Neutrophil (primary cell): ENCODE results near the gene PDE8A.

ENCODE experiments used
- H3K27ac ChIP-seq: fragments of 200-600 bp; sonication (generic); 2 replicates; pipeline ENCODE4 v1.5.1; 2016; ENCODE audit warnings: mild to moderate bottlenecking, moderate library complexity
- H3K27me3 ChIP-seq: fragments of 200-600 bp; sonication (generic); 2 replicates; pipeline ENCODE4 v1.6.0; 2016; ENCODE audit warnings: mild to moderate bottlenecking
- H3K36me3 ChIP-seq: fragments of 200-600 bp; sonication (generic); 2 replicates; pipeline ENCODE4 v1.5.1; 2017
- H3K4me1 ChIP-seq, 2 experiments: fragments of 200-600 bp in 1 of 2; sonication (generic) in 1 of 2; 1 replicate in 1 of 2; 2 replicates in 1 of 2; pipeline versions ENCODE4 v1.5.1 to v1.6.1; 2013 to 2016; ENCODE audit warnings: low read depth in 1 of 2, low read length in 1 of 2, mild to moderate bottlenecking in 1 of 2, moderate library complexity in 1 of 2; ENCODE audit not compliant: control insufficient read depth in 1 of 2, insufficient read depth in 1 of 2
- H3K4me3 ChIP-seq, 2 experiments: fragments of 200-600 bp in 1 of 2; sonication (generic) in 1 of 2; 1 replicate in 1 of 2; 2 replicates in 1 of 2; pipeline ENCODE4 v1.5.1; 2013 to 2016; ENCODE audit warnings: low read depth in 1 of 2, low read length in 1 of 2, mild to moderate bottlenecking in 1 of 2, moderate library complexity in 1 of 2
- H3K9me3 ChIP-seq: fragments of 200-600 bp; sonication (generic); 2 replicates; pipeline ENCODE4 v1.5.1; 2016
- TF ChIP-seq, protein P1 (sequence below): fragments of 200-600 bp; sonication (generic); IDR thresholded peaks from 2 replicates; pipeline ENCODE4 v1.5.1; 2016; ENCODE audit warnings: antibody characterized with exemption

PDE8A gene

DNA sequence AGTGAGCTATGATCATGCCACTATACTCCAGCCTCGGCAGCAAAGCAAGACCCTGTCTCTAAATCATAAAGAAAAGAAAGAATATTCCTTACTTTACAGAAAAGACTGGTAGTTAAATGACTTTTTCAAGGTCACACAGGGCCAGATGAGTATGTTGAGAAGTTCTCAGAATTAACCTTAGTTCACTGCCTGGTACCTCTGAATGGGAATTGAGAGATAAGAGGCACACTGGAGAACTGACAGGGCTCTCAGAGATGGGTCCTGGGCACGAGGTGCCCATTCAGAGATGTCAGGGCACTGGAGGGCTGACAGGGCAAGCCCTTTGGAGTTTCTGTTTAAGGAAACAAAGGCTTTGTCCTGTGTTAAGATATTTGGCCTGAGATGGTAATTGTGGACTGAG lies 157.7 kb downstream of the PDE8A start:
- Histone ChIP-seq H3K36me3 (peaks cover 35% of the 10 kb centered on the region), H3K27ac (no peak overlapping the region), H3K27me3 (no peaks in the 10 kb centered on the region), H3K4me3 (no peak overlapping the region), H3K9me3 (no peaks in the 10 kb centered on the region), H3K4me1 (no peaks in the 10 kb centered on the region)
- TF ChIP-seq, protein P1, sequence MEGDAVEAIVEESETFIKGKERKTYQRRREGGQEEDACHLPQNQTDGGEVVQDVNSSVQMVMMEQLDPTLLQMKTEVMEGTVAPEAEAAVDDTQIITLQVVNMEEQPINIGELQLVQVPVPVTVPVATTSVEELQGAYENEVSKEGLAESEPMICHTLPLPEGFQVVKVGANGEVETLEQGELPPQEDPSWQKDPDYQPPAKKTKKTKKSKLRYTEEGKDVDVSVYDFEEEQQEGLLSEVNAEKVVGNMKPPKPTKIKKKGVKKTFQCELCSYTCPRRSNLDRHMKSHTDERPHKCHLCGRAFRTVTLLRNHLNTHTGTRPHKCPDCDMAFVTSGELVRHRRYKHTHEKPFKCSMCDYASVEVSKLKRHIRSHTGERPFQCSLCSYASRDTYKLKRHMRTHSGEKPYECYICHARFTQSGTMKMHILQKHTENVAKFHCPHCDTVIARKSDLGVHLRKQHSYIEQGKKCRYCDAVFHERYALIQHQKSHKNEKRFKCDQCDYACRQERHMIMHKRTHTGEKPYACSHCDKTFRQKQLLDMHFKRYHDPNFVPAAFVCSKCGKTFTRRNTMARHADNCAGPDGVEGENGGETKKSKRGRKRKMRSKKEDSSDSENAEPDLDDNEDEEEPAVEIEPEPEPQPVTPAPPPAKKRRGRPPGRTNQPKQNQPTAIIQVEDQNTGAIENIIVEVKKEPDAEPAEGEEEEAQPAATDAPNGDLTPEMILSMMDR, result no peak

DNA sequence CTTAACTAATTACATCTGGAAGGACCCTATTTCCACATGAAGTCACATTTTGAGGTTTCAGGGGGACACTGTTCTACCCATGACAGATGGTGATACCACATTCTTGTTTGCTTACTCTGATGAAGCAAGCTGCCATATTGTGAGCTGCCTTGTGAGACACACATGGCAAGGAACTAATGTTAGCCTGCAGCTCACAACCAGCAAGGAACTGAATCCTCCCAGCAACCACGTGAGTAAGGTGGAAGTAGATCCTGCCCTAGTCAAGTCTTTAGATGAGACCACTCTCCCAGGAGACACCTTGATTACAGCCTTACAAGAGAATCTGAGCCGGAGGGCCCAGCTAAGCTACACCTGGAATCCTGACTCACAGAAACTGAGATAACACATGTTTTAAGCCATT lies 160.1 kb downstream of the PDE8A start:
- H3K27ac ChIP-seq, result no peak overlapping the region
- TF ChIP-seq, protein P1, result no peak
- H3K36me3 ChIP-seq, result peaks cover 26% of the 10 kb centered on the region
- H3K4me3 ChIP-seq, result no peak overlapping the region
- H3K9me3 ChIP-seq, result no peaks in the 10 kb centered on the region
- H3K4me1 ChIP-seq, result no peaks in the 10 kb centered on the region
- no peaks in the 10 kb centered on the region for H3K27me3 ChIP-seq

DNA sequence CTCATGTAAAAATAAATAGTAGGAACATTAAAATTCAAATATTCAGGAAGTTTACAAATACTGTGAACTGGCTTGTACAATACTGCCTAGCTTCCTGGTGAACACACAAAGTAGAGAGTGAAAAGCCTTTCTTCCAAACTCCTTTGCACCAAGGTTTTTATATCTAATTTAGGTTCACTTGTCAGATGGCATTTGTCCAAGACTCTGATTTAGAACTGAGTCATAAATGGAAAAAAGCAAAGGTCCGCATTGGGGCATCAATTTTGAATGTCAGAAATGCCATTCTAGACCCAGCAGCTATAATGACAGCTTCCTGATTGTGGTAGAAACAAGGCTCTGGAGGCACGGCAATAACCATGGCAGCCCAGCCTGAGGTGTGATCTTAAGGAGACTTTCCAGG lies 160.7 kb downstream of the PDE8A start:
- Histone ChIP-seq H3K4me1 (no peaks in the 10 kb centered on the region), H3K27ac (no peak overlapping the region), H3K4me3 (no peak overlapping the region), H3K36me3 (peaks cover 20% of the 10 kb centered on the region), H3K27me3 (no peaks in the 10 kb centered on the region), H3K9me3 (no peaks in the 10 kb centered on the region)
- TF ChIP-seq, protein P1, result no peak

DNA sequence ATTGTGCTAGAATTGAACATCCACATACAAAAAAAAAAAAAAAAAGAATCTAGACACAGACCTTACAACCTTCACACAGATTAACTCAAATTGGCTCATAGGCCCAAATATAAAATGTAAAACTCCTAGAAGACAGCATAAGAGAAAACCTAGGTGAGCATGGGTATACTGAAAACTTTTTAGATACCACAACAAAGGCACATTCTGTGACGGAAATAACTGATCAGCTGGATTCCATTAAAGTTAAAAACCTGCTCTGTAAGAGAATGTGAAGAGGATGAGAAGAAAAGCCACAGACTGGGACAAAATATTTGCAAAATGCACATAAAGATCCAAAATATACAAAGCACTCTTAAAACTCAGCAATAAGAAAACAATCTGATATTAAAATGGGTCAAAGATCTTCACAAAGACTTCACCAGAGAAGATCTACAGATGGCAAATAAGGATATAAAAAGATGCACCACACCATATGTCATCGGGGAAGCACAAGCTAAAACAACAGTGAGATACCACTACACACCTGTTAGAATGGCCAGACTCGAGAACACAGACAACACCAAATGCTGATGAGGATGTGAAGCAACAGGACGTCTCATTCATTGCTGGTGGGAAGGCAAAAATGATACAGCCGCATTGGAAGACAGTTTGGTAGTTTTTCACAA lies 167.9 kb downstream of the PDE8A start:
- Histone ChIP-seq H3K9me3 (no peaks in the 10 kb centered on the region), H3K27me3 (no peaks in the 10 kb centered on the region), H3K4me1 (no peaks in the 10 kb centered on the region), H3K4me3 (no peak overlapping the region), H3K27ac (no peak overlapping the region), H3K36me3 (no peaks in the 10 kb centered on the region)
- TF ChIP-seq, protein P1, result no peak

DNA sequence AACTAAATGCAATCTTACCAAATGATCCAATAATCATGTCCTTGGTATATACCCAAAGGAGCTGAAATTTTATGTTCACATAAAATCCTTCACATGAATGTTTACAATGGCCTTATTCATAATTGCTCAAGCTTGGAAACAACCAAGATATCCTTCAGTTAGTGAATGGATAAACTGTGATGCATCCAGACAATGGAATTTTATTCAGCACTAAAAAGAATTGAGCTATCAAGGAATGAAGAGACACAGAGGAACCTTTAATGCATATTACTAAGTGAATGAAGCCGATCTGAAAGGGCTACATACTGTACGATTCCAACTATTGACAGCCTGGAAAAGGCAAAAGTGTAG lies 168.4 kb downstream of the PDE8A start:
- Histone ChIP-seq H3K4me3 (no peak overlapping the region), H3K9me3 (no peaks in the 10 kb centered on the region), H3K4me1 (no peaks in the 10 kb centered on the region), H3K27me3 (no peaks in the 10 kb centered on the region), H3K36me3 (no peaks in the 10 kb centered on the region), H3K27ac (no peak overlapping the region)
- TF ChIP-seq, protein P1, result no peak

DNA sequence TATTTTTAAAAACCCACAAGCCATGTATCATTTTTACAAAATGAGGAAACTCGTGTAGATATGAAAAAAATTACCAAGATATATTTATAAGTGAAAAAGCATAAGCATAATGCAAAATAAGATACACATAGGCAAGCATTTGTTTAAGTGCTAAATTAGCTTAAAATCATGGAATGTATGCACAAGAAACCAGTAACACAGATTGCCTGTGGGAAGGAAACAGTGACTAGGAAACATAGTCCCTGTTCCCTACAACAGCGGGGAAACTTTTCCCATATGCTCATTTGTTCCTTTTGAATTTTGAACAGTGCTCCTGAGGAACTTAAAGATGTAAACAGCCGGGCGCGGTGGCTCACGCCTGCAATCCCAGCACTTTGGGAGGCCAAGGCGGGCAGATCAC lies 169.5 kb downstream of the PDE8A start:
- Histone ChIP-seq H3K4me1 (no peaks in the 10 kb centered on the region), H3K27ac (no peak overlapping the region), H3K9me3 (no peaks in the 10 kb centered on the region), H3K36me3 (no peaks in the 10 kb centered on the region), H3K27me3 (no peaks in the 10 kb centered on the region), H3K4me3 (no peak overlapping the region)
- TF ChIP-seq, protein P1, result no peak
